WTC11 (cell line): ENCODE data around the gene KIF4B. TPM values are rescaled to one million over a fixed set of nuclear protein-coding genes. Genes with fewer than 3 reads are reported as not detected.

Source experiments
- ATAC-seq: fragments of 200-7000 bp; cut with Tn5 transposase; 2 replicates; pipeline ENCODE4 v1.10.0; 2021; ENCODE audit warnings: mild to moderate bottlenecking, moderate library complexity
- CTCF ChIA-PET: fragments of 300-600 bp; sonication (Branson Sonifier 250); formaldehyde crosslinking; loops from one replicate; lab custom pipeline; 2021; ENCODE audit warnings: antibody characterized with exemption; lab: Charles Lee
- POLR2A ChIA-PET: fragments of 350-600 bp; sonication (Branson Sonifier 250); formaldehyde crosslinking; loops from one replicate; lab custom pipeline; 2021; ENCODE audit warnings: antibody characterized with exemption; lab: Charles Lee
- DNase-seq: peaks from one replicate; pipeline ENCODE4 v3.0.0; 2021; ENCODE audit warnings: low spot score
- H3K27ac Mint-ChIP-seq: 2 replicates; pipeline ENCODE4 v1.8.0; 2021; ENCODE audit warnings: mixed read lengths
- H3K27me3 Mint-ChIP-seq: 2 replicates; pipeline ENCODE4 v1.8.0; 2021; ENCODE audit warnings: low read depth, mild to moderate bottlenecking, moderate library complexity, mixed read lengths
- H3K36me3 Mint-ChIP-seq: 2 replicates; pipeline ENCODE4 v1.8.0; 2021; ENCODE audit warnings: mixed read lengths
- H3K4me1 Mint-ChIP-seq: 2 replicates; pipeline ENCODE4 v1.8.0; 2022; ENCODE audit warnings: mixed read lengths
- H3K4me3 Mint-ChIP-seq: 2 replicates; pipeline ENCODE4 v1.8.0; 2021; ENCODE audit warnings: mild to moderate bottlenecking, moderate library complexity, mixed read lengths
- H3K9me3 Mint-ChIP-seq: 2 replicates; pipeline ENCODE4 v1.8.0; 2021; ENCODE audit warnings: mixed read lengths
- ATF1 ChIP-seq: sonication (generic); formaldehyde crosslinking; IDR thresholded peaks from 2 replicates; pipeline ENCODE4 v1.8.1; 2023; ENCODE audit warnings: mild to moderate bottlenecking, moderate library complexity, missing genetic modification reagents
- CREB1 ChIP-seq: sonication (generic); formaldehyde crosslinking; IDR thresholded peaks from 2 replicates; pipeline ENCODE4 v1.8.0; 2023; ENCODE audit warnings: mild to moderate bottlenecking, missing genetic modification reagents
- FOXJ3 ChIP-seq: sonication (generic); formaldehyde crosslinking; IDR thresholded peaks from 2 replicates; pipeline ENCODE4 v1.9.0; 2021; ENCODE audit warnings: missing genetic modification reagents, mild to moderate bottlenecking, borderline replicate concordance
- MXD4 ChIP-seq: fragments of 250-450 bp; sonication (Bioruptor Pico); IDR thresholded peaks from 2 replicates; pipeline ENCODE4 v1.8.0; 2021; ENCODE audit warnings: mild to moderate bottlenecking, moderate library complexity, borderline replicate concordance
- NFE2L1 ChIP-seq: sonication (generic); formaldehyde crosslinking; IDR thresholded peaks from 2 replicates; pipeline ENCODE4 v1.8.1; 2023; ENCODE audit warnings: missing genetic modification reagents
- NFYB ChIP-seq: sonication (generic); formaldehyde crosslinking; conservative IDR thresholded peaks from 2 replicates; pipeline ENCODE4 v1.8.0; 2022; ENCODE audit warnings: low read depth, missing genetic modification reagents
- PRRX2 ChIP-seq: fragments of 250-450 bp; sonication (Bioruptor Pico); IDR thresholded peaks from 2 replicates; pipeline ENCODE4 v1.8.0; 2021; ENCODE audit warnings: mild to moderate bottlenecking
- SMAD3 ChIP-seq: sonication (generic); formaldehyde crosslinking; IDR thresholded peaks from 2 replicates; pipeline ENCODE4 v1.8.0; 2022; ENCODE audit warnings: missing genetic modification reagents, mild to moderate bottlenecking, borderline replicate concordance
- ZNF121 ChIP-seq: sonication (generic); formaldehyde crosslinking; IDR thresholded peaks from 2 replicates; pipeline ENCODE4 v1.8.0; 2023; ENCODE audit warnings: missing genetic modification reagents
- total RNA-seq: library from RNA; stranded (reverse); gene quantifications from 3 replicates; pipeline ENCODE4 v1.2.3, GENCODE V29; 2021
- TF ChIP-seq, protein P1 (sequence below): sonication (generic); formaldehyde crosslinking; conservative IDR thresholded peaks from 2 replicates; pipeline ENCODE4 v1.8.1; 2023; ENCODE audit warnings: mild to moderate bottlenecking, low read depth, missing genetic modification reagents, moderate library complexity
- TF ChIP-seq, protein P2 (sequence below): sonication (generic); formaldehyde crosslinking; IDR thresholded peaks from 2 replicates; pipeline ENCODE4 v1.8.0; 2022; ENCODE audit warnings: mild to moderate bottlenecking, missing genetic modification reagents
- TF ChIP-seq, protein P3 (sequence below): sonication (generic); formaldehyde crosslinking; IDR thresholded peaks from 2 replicates; pipeline ENCODE4 v1.8.0; 2022; ENCODE audit warnings: mild to moderate bottlenecking, missing genetic modification reagents
- TF ChIP-seq, protein P4 (sequence below): sonication (generic); formaldehyde crosslinking; IDR thresholded peaks from 2 replicates; pipeline ENCODE4 v1.8.1; 2023; ENCODE audit warnings: mild to moderate bottlenecking, missing genetic modification reagents, borderline replicate concordance
- TF ChIP-seq, protein P5 (sequence below): sonication (generic); formaldehyde crosslinking; IDR thresholded peaks from 2 replicates; pipeline ENCODE4 v1.8.0; 2023; ENCODE audit warnings: missing genetic modification reagents
- TF ChIP-seq, protein P6 (sequence below): sonication (generic); formaldehyde crosslinking; IDR thresholded peaks from 2 replicates; pipeline ENCODE4 v1.8.1; 2022; ENCODE audit warnings: mild to moderate bottlenecking, missing genetic modification reagents, moderate library complexity, borderline replicate concordance
- TF ChIP-seq, protein P7 (sequence below): fragments of 200-600 bp; IDR thresholded peaks from 2 replicates; pipeline ENCODE4 v1.8.0; 2022; ENCODE audit warnings: antibody characterized with exemption
- TF ChIP-seq, protein P8 (sequence below): sonication (generic); formaldehyde crosslinking; conservative IDR thresholded peaks from 2 replicates; pipeline ENCODE4 v1.8.1; 2022; ENCODE audit warnings: mild to moderate bottlenecking, missing genetic modification reagents
- TF ChIP-seq, protein P9 (sequence below): fragments of 250-450 bp; sonication (Bioruptor Pico); IDR thresholded peaks from 2 replicates; pipeline ENCODE4 v1.9.0; 2021; ENCODE audit warnings: mild to moderate bottlenecking, borderline replicate concordance

The KIF4B gene
- total RNA-seq, 1 experiment from 2014 or later: 0.09 TPM

DNA sequence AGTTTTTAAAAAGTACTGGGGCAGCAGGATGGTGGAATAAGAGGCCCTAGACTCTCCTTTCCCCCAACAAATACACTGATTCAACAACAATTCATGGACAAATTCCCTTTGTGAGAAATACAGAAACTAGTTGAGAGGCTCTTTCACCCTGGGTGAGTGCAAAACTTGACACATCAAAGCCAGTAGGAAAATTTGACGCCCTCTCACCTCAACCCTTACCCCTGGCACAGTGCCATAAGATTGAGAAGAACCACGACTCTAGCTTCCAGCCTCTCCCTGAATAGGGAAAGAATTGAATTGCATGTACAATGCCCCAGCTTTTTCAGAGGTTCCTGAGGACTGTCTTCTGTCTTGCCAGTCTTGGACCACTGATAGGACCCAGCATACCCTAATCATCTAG is 12.3 kb downstream of the KIF4B start (continued):
- TF ChIP-seq, protein P1, sequence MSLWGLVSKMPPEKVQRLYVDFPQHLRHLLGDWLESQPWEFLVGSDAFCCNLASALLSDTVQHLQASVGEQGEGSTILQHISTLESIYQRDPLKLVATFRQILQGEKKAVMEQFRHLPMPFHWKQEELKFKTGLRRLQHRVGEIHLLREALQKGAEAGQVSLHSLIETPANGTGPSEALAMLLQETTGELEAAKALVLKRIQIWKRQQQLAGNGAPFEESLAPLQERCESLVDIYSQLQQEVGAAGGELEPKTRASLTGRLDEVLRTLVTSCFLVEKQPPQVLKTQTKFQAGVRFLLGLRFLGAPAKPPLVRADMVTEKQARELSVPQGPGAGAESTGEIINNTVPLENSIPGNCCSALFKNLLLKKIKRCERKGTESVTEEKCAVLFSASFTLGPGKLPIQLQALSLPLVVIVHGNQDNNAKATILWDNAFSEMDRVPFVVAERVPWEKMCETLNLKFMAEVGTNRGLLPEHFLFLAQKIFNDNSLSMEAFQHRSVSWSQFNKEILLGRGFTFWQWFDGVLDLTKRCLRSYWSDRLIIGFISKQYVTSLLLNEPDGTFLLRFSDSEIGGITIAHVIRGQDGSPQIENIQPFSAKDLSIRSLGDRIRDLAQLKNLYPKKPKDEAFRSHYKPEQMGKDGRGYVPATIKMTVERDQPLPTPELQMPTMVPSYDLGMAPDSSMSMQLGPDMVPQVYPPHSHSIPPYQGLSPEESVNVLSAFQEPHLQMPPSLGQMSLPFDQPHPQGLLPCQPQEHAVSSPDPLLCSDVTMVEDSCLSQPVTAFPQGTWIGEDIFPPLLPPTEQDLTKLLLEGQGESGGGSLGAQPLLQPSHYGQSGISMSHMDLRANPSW: no peak
- TF ChIP-seq, protein P2, sequence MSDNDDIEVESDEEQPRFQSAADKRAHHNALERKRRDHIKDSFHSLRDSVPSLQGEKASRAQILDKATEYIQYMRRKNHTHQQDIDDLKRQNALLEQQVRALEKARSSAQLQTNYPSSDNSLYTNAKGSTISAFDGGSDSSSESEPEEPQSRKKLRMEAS (CRISPR knock-in tag): no peak
- TF ChIP-seq PRRX2 (CRISPR knock-in tag) (no peak), MXD4 (CRISPR knock-in tag) (no peak), ZNF121 (CRISPR knock-in tag) (no peak)
- TF ChIP-seq, protein P3, sequence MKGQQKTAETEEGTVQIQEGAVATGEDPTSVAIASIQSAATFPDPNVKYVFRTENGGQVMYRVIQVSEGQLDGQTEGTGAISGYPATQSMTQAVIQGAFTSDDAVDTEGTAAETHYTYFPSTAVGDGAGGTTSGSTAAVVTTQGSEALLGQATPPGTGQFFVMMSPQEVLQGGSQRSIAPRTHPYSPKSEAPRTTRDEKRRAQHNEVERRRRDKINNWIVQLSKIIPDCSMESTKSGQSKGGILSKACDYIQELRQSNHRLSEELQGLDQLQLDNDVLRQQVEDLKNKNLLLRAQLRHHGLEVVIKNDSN (CRISPR knock-in tag): no peak
- TF ChIP-seq, protein P4, sequence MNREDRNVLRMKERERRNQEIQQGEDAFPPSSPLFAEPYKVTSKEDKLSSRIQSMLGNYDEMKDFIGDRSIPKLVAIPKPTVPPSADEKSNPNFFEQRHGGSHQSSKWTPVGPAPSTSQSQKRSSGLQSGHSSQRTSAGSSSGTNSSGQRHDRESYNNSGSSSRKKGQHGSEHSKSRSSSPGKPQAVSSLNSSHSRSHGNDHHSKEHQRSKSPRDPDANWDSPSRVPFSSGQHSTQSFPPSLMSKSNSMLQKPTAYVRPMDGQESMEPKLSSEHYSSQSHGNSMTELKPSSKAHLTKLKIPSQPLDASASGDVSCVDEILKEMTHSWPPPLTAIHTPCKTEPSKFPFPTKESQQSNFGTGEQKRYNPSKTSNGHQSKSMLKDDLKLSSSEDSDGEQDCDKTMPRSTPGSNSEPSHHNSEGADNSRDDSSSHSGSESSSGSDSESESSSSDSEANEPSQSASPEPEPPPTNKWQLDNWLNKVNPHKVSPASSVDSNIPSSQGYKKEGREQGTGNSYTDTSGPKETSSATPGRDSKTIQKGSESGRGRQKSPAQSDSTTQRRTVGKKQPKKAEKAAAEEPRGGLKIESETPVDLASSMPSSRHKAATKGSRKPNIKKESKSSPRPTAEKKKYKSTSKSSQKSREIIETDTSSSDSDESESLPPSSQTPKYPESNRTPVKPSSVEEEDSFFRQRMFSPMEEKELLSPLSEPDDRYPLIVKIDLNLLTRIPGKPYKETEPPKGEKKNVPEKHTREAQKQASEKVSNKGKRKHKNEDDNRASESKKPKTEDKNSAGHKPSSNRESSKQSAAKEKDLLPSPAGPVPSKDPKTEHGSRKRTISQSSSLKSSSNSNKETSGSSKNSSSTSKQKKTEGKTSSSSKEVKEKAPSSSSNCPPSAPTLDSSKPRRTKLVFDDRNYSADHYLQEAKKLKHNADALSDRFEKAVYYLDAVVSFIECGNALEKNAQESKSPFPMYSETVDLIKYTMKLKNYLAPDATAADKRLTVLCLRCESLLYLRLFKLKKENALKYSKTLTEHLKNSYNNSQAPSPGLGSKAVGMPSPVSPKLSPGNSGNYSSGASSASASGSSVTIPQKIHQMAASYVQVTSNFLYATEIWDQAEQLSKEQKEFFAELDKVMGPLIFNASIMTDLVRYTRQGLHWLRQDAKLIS (CRISPR knock-in tag): no peak
- TF ChIP-seq, all 79 proteins: peak for 0

DNA sequence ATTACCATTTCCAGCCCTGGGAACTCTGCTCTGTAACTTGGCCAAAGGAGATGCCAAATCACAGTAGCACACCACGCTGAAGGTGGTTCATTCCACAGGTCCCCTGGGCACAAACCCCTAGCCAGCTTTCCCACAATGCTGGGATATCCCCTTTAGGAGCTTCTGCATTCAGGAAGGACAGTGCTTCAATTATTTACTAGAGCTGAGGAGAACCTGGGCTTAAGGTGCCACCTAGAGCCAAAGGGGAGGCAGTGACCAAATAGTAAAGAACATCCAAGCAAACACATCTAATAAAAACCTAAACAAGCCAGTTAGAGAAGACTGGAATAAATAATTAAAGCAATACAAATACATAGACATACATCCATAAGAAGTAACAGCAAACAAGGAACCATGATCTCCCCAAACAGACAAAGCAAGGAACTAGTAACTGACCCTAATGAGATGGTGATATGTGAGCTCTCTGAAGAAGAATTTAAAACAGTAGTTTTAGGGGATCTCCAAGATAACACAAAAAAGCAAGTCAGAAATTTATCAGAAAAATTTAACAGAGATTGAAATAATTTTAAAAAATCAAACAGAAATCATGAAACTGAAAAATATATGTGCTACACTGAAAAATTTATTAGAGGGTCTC is 14.6 kb downstream of the KIF4B start:
- POLR2A ChIA-PET: interaction anchor here (0.7 to 0.8 kb wide), 2 partner anchors 11 to 507 kb away, joined by 3 to 4 read pairs; no protein-coding TSS in a partner anchor
- no peak for DNase-seq
- no peak overlapping the region for H3K4me3 Mint-ChIP-seq
- ATAC-seq: peak; percentile 88
- no peak overlapping the region for H3K27ac Mint-ChIP-seq
- H3K27me3 Mint-ChIP-seq: peaks cover 3% of the 10 kb centered on the region; the same call in 1 of the 2 replicates
- H3K9me3 Mint-ChIP-seq: no peaks in the 10 kb centered on the region
- H3K4me1 Mint-ChIP-seq: peaks cover 12% of the 10 kb centered on the region
- CTCF ChIA-PET: interaction anchor here (0.7 to 4.8 kb wide), 18 partner anchors 8 to 233 kb away, joined by 3 to 63 read pairs (median 4); partner anchors contain the start of gene GEMIN5
- no peaks in the 10 kb centered on the region for H3K36me3 Mint-ChIP-seq
- TF ChIP-seq, protein P5, sequence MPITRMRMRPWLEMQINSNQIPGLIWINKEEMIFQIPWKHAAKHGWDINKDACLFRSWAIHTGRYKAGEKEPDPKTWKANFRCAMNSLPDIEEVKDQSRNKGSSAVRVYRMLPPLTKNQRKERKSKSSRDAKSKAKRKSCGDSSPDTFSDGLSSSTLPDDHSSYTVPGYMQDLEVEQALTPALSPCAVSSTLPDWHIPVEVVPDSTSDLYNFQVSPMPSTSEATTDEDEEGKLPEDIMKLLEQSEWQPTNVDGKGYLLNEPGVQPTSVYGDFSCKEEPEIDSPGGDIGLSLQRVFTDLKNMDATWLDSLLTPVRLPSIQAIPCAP (CRISPR knock-in tag): no peak
- TF ChIP-seq ATF1 (CRISPR knock-in tag) (no peak), SMAD3 (CRISPR knock-in tag) (no peak), FOXJ3 (no peak), NFE2L1 (CRISPR knock-in tag) (no peak), CREB1 (CRISPR knock-in tag) (no peak), NFYB (CRISPR knock-in tag) (no peak)
- TF ChIP-seq, protein P6, sequence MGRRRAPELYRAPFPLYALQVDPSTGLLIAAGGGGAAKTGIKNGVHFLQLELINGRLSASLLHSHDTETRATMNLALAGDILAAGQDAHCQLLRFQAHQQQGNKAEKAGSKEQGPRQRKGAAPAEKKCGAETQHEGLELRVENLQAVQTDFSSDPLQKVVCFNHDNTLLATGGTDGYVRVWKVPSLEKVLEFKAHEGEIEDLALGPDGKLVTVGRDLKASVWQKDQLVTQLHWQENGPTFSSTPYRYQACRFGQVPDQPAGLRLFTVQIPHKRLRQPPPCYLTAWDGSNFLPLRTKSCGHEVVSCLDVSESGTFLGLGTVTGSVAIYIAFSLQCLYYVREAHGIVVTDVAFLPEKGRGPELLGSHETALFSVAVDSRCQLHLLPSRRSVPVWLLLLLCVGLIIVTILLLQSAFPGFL: no peak
- TF ChIP-seq, protein P7, sequence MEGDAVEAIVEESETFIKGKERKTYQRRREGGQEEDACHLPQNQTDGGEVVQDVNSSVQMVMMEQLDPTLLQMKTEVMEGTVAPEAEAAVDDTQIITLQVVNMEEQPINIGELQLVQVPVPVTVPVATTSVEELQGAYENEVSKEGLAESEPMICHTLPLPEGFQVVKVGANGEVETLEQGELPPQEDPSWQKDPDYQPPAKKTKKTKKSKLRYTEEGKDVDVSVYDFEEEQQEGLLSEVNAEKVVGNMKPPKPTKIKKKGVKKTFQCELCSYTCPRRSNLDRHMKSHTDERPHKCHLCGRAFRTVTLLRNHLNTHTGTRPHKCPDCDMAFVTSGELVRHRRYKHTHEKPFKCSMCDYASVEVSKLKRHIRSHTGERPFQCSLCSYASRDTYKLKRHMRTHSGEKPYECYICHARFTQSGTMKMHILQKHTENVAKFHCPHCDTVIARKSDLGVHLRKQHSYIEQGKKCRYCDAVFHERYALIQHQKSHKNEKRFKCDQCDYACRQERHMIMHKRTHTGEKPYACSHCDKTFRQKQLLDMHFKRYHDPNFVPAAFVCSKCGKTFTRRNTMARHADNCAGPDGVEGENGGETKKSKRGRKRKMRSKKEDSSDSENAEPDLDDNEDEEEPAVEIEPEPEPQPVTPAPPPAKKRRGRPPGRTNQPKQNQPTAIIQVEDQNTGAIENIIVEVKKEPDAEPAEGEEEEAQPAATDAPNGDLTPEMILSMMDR: no peak
- TF ChIP-seq, protein P8, sequence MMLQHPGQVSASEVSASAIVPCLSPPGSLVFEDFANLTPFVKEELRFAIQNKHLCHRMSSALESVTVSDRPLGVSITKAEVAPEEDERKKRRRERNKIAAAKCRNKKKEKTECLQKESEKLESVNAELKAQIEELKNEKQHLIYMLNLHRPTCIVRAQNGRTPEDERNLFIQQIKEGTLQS (CRISPR knock-in tag): no peak
- TF ChIP-seq, protein P9, sequence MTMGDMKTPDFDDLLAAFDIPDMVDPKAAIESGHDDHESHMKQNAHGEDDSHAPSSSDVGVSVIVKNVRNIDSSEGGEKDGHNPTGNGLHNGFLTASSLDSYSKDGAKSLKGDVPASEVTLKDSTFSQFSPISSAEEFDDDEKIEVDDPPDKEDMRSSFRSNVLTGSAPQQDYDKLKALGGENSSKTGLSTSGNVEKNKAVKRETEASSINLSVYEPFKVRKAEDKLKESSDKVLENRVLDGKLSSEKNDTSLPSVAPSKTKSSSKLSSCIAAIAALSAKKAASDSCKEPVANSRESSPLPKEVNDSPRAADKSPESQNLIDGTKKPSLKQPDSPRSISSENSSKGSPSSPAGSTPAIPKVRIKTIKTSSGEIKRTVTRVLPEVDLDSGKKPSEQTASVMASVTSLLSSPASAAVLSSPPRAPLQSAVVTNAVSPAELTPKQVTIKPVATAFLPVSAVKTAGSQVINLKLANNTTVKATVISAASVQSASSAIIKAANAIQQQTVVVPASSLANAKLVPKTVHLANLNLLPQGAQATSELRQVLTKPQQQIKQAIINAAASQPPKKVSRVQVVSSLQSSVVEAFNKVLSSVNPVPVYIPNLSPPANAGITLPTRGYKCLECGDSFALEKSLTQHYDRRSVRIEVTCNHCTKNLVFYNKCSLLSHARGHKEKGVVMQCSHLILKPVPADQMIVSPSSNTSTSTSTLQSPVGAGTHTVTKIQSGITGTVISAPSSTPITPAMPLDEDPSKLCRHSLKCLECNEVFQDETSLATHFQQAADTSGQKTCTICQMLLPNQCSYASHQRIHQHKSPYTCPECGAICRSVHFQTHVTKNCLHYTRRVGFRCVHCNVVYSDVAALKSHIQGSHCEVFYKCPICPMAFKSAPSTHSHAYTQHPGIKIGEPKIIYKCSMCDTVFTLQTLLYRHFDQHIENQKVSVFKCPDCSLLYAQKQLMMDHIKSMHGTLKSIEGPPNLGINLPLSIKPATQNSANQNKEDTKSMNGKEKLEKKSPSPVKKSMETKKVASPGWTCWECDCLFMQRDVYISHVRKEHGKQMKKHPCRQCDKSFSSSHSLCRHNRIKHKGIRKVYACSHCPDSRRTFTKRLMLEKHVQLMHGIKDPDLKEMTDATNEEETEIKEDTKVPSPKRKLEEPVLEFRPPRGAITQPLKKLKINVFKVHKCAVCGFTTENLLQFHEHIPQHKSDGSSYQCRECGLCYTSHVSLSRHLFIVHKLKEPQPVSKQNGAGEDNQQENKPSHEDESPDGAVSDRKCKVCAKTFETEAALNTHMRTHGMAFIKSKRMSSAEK (CRISPR knock-in tag): no peak
